Hepatocyte (in vitro differentiated cells): ENCODE results near the gene CNR1.

ENCODE experiments used
- EZH2 ChIP-seq: fragments of 200-600 bp; sonication (generic); IDR thresholded peaks from 2 replicates; pipeline ENCODE4 v1.6.1; 2016; ENCODE audit warnings: antibody characterized with exemption, mild to moderate bottlenecking, borderline replicate concordance
- EZH2phosphoT487 ChIP-seq: fragments of 200-600 bp; sonication (generic); IDR thresholded peaks from one replicate; pipeline ENCODE4 v1.6.1; 2018; ENCODE audit warnings: antibody characterized with exemption, mild to moderate bottlenecking, low read depth, moderate library complexity; ENCODE audit not compliant: unreplicated experiment, severe bottlenecking
- TF ChIP-seq, protein P1 (sequence below): fragments of 200-600 bp; sonication (generic); IDR thresholded peaks from 2 replicates; pipeline ENCODE4 v1.5.1; 2016; ENCODE audit warnings: antibody characterized with exemption, mild to moderate bottlenecking; ENCODE audit not compliant: poor library complexity

GRCh38 chr6:88163616-88164015, 2.5 kb downstream of the CNR1 start:
- no peak for TF ChIP-seq EZH2phosphoT487
- TF ChIP-seq, protein P1, sequence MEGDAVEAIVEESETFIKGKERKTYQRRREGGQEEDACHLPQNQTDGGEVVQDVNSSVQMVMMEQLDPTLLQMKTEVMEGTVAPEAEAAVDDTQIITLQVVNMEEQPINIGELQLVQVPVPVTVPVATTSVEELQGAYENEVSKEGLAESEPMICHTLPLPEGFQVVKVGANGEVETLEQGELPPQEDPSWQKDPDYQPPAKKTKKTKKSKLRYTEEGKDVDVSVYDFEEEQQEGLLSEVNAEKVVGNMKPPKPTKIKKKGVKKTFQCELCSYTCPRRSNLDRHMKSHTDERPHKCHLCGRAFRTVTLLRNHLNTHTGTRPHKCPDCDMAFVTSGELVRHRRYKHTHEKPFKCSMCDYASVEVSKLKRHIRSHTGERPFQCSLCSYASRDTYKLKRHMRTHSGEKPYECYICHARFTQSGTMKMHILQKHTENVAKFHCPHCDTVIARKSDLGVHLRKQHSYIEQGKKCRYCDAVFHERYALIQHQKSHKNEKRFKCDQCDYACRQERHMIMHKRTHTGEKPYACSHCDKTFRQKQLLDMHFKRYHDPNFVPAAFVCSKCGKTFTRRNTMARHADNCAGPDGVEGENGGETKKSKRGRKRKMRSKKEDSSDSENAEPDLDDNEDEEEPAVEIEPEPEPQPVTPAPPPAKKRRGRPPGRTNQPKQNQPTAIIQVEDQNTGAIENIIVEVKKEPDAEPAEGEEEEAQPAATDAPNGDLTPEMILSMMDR, result no peak
- TF ChIP-seq EZH2, result no peak
